ENCODE results near the gene WDR38. TPM values are rescaled to one million over a fixed set of nuclear protein-coding genes. Genes with fewer than 3 reads are reported as not detected.

WDR38 gene, protein sequence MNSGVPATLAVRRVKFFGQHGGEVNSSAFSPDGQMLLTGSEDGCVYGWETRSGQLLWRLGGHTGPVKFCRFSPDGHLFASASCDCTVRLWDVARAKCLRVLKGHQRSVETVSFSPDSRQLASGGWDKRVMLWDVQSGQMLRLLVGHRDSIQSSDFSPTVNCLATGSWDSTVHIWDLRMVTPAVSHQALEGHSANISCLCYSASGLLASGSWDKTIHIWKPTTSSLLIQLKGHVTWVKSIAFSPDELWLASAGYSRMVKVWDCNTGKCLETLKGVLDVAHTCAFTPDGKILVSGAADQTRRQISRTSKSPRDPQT
- 0.11 TPM in 1 of 2 replicates, not detected in the other for total RNA-seq

DNA sequence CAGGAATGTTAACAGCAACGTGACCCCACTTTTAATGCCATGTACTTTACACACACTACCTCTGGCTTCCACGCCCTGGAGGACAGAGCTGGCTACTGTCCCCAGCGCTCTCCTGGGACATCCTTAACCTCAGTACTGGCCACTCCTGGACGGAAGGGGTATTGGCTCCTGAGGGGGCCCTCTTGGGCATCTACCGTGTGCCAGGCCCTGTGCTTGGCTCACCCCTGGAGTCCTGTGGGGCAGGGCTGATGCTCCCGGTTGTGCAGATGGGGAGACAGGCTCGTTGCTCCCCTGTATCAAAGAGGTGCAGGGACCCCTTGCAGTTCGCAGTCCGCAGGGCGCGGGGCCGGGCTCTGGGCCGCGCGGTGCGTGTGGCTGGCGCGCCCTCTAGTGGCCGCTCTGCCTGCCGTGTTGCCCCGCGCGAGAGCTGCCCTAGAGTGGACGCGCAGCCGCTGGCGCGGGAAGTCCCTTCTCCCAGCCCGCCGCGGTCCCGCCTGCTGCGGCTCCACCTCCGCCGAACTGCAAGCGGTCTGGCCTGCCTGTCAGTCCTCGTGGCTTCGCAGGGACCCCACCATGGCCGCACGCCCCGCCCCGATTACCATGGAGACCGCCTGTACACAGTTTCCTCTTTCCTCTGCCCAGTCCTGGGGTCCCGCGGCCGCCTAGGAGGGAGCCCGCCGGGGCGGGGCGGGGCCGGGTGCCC is at the start of gene WDR38:
WDR38 (plus strand) TSS at position 632 of the 703 bp plus-strand sequence. CDS start 72 bp downstream, outside the sequence.

GRCh38 chr9:124861342-124862229 is 8.3 kb downstream of the WDR38 start, which contains the start of the genes ARPC5L and RPL35:
Gene ARPC5L, plus strand, starts transcription at chr9:124862130. Its CDS starts 7,161 bp downstream, at chr9:124869291.
Gene RPL35, minus strand, starts transcription at chr9:124861957. Its CDS starts 45 bp downstream, at chr9:124861912.

Other genes with a start within 250 kb of the WDR38 start
- 0.50 and 1.3 TPM in 2 replicates for gene NR6A1, start 82.1 kb upstream of the WDR38 start, total RNA-seq
- 17.4 and 39.5 TPM in 2 replicates for gene OLFML2A, start 76.3 kb upstream of the WDR38 start, total RNA-seq
- gene RPL35, start 8.5 kb downstream of the WDR38 start, total RNA-seq = 2,201 and 2,225 TPM in 2 replicates
- gene ARPC5L, start 8.7 kb downstream of the WDR38 start, total RNA-seq = 13.5 and 27.1 TPM in 2 replicates
- gene GOLGA1, start 87.6 kb downstream of the WDR38 start, total RNA-seq = 13.1 and 16.0 TPM in 2 replicates

All from uterine smooth muscle cell (primary cell).